GM19467 (cell line): ENCODE data around the gene KCNK13.
"Not testable (repeated sequence)": the region's sequence is repeated elsewhere in the genome, so short reads cannot be mapped to it uniquely, and the experiment has no call there.

Source experiments
- ATAC-seq: cut with Tn5 transposase; IDR thresholded peaks from one replicate; pipeline ENCODE4 v1.9.1; 2021; ENCODE audit warnings: mild to moderate bottlenecking, moderate library complexity; ENCODE audit not compliant: unreplicated experiment

Gene KCNK13

DNA sequence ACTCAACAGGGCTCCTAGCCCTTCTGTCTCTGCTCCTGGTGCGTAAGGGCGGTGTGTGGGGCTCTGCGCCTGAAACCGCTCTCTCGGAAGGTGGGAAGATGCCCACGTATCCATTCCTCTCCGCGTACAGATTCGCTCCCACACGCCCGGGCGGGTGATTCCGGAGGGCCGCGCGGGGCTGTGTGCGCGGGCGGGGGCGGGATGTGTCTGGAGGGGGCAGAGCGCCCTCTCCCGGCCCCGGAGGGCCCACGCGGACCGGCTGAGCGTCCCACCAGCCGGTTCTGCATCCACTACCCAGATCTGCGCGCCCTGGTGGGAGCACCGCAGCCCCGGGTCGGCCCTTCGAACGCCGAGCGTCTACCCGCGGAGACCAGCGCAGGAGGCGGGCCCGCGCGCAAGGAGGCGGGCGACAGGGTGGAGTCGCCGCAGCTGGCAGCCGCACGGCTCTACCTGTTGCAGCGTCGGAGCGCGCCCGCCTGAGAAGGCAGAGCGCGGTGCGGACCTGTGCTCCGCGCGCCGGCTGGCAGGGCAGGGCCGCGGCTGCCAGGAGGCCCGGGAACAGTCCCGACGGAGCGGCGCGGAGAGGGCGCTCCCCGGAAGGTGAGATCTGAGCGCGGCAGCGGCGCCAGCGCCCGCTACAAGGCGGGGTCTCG is 1.4 kb upstream of the KCNK13 start:
- ATAC-seq = peak; percentile 45

GRCh38 chr14:90060965-90061684 is 669 bp upstream of the KCNK13 start:
- peak; percentile 10 for ATAC-seq

- ATAC-seq = no peak
These were observed 467 bp downstream of the KCNK13 start for GRCh38 chr14:90062127-90062794.

DNA sequence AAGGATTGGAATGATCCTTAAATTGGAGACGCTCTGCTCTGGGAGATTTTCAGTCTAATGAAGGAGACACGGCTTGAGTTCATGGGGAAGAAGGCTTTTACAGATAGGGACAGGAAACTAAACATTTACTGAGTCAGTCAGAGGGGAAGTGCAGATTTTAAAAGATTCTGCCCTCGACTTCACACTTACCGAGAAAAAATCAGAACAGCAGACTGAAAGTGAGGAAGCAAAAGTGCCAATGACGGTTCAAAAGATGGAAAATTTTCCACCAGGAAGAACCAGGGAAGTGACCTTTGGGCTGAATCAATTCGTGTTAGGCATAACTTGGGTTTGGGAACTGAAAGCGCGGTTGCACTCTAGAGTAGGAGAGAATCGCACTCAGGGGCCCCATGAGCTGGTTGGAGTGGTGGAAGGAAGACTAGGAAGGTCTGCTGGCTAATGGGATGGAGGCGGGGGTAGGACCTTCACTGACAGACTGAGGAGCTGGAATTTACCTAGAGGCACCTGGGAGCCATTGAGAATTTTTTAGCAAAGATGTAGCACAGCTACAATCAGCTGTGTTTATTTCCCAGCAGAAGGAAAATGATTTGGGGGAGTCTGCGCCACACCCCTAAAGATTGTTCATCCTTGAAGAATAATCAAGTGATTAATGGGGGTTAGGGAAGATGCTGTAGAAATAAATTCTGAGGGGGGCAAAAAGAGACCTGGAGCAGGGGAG is 1.2 kb downstream of the KCNK13 start:
- no peak for ATAC-seq

- no peak for ATAC-seq
These were observed 10.6 kb downstream of the KCNK13 start for GRCh38 chr14:90072350-90072749.

- no peak for ATAC-seq
These were observed 17.8 kb downstream of the KCNK13 start for GRCh38 chr14:90079576-90079975.

GRCh38 chr14:90087433-90087832 is 25.6 kb downstream of the KCNK13 start:
- no peak for ATAC-seq

DNA sequence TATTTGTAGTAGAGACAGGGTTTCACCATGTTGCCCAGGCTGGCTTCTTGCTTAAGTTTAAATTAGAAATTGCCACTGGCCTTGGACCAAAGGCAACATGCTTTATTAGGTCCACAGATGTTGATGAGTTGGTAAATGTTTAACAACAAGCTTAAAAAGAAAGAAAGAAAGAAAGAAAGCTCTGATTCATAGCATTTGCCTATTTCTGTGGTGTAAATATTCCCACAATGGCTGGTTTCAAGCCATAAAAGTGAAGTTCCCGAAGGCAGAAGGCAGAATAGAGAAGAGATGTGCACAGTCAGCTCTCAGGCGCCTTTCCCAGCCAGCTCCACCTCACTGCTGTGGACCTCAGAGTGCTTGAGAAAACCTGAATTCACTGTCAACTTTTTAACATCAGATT is 26.4 kb downstream of the KCNK13 start:
- no peak for ATAC-seq

- ATAC-seq = not testable (repeated sequence)
These were observed 27.7 kb downstream of the KCNK13 start for GRCh38 chr14:90089486-90089885.

DNA sequence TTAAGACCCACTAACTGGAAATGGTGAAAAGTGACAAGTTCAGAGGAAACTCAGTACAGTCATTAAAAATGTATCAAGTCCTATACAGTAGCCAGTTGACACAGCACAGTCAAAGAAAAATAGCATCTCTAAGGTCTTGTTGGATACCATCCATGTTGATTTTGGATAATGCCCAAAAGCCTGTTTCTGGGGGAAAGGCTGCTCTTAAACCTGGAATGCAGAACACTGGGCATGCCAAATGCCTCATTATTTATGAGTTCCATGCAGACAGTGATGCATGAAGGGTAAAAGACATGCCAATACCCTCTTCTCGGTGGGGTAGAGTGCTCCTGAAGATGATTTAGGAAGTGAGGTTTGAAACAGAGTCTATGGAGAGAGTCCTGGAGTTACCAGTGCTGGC is 29.6 kb downstream of the KCNK13 start:
- ATAC-seq = no peak

- no peak for ATAC-seq
These were observed 32.3 kb downstream of the KCNK13 start for GRCh38 chr14:90093942-90094595.

- no peak for ATAC-seq
These were observed 33.3 kb downstream of the KCNK13 start for GRCh38 chr14:90095096-90095495.

DNA sequence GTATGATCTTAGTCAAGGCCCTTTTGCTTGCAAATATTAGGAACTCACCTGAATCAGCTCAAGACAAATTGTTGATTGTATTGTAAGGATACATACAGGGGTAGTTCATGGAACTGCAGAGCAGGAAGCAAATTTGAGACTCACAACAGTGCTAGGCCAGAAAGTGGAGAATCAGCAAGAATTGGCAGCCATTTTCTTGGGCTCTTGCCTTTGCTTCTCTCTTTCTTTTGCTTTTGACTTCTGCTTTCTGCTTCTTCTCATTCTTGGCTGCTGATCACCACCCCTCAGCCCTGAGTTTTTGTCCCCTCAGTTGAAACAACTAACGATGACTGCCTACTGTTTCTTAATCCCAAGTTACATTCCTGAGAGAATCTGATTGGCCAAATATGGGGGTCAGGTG is 34.8 kb downstream of the KCNK13 start:
- no peak for ATAC-seq

DNA sequence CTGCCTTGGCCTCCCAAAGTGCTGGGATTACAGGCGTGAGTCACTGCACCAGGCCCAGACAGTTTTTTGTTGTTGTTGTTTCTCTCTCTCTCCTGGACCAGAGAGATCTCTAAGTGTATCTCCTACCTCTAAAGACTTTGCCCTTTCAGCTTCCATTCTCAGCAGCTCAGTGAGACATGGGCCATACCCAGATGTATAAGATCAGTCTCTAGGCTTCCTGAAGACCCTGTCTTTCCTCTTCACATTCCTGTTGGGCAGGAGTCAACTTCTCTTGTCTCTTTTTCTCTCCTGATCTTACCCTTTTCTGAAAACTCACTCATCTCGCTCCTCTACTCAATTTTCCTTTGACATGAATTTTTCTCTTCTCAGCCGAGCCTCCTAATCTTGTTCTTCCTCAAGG is 42.0 kb downstream of the KCNK13 start:
- ATAC-seq = no peak

GRCh38 chr14:90105756-90106155 is 44.0 kb downstream of the KCNK13 start:
- ATAC-seq = no peak

DNA sequence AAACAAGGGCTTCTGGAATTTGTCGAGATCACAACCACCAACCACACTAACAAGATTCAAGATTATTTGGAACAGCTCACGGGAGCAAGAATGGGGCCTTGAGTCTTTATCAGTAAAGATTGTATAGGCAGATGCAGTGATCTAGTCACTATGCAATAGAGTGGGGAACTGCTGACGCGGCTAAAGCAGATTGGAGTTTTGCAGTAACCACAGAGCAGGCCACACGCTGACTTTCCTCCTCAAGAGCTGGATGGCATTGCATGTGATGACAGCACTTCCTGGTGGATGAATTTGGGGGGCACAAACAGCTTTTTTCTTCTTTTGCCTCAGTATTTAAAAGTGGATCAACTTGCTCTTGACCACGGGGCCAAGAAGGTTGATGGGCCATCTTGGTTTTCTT is 46.0 kb downstream of the KCNK13 start:
- no peak for ATAC-seq

DNA sequence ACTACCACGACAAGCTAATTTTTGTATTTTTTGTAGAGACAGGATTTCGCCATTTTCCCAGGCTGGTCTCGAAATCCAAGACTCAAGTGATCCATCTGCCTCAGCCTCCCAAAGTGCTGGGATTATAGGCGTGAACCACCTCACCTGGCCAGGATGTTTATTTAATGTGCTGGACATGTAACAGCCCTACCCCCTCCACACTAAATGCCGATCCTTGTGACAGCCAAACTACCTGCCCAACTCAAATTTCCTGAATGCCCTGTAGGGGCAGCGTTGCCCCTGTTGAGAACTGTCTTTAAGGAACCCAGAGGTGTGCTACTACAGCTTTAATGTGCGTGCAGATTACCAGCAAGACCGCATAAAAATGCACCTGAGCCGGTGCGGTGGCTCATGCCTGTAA is 48.1 kb downstream of the KCNK13 start:
- no peak for ATAC-seq

DNA sequence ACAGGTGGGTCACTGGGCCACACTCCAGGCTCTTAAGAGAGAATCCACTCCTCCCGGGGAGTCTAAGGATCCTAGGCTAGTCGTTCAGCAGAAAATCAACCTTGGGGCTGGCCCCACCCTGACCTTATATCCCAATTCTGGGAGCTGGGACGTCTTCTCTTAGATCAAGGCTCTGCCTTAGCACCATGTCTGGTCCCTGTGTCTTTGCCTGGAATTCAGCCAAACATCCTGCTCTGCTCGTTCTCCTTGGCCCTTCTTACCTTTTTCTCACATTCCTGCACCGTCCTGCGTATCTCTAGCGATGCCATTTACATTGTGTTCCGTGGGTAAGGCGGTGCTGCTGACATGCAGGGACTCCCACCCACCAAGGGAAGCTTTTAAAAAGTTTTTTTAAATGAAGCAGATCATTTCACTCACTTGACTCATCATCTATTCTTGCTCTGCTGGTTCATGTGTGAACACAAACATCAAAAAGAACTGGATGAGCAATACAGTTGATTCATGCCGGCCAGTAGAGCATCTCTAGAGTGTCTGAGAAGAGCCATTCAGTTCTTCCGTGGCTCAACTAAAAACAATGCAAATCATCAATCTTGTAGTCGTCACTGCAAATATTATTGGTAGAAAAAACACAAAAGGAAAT is 50.2 kb downstream of the KCNK13 start:
- ATAC-seq = no peak

DNA sequence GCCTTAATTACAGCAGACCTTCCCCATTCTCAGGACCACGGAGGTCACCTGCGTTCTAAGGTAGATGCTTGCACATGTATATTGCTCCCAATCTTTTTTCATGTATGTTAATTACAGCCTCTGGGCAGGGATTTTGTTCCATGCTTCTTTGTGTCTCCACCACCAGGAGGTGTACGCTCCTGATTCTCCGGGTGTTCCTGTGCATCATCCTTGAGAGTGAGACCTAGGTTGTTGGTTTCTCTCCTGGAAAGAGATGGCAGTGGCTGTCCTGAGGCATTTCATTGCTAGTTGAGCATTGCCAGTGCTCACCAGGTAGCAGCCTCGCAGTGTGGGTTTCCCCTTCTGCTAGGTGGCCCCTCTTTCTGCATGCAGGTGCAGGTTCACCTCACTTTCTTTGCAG is 52.8 kb downstream of the KCNK13 start:
- ATAC-seq = no peak

GRCh38 chr14:90115780-90116179 is 54.0 kb downstream of the KCNK13 start:
- ATAC-seq = no peak

- ATAC-seq = no peak
These were observed 54.6 kb downstream of the KCNK13 start for GRCh38 chr14:90116444-90116843.
